OCI-LY1 (cell line): ENCODE results near the gene MYBBP1A.

ENCODE experiments used
- H2AFZ ChIP-seq: fragments of 200-600 bp; sonication (generic), shearing (Covaris generic); 2 replicates; pipeline ENCODE4 v1.6.0; 2014; ENCODE audit warnings: antibody characterized with exemption, mild to moderate bottlenecking, low read length
- H3F3A ChIP-seq: fragments of 200-600 bp; sonication (generic), shearing (Covaris generic); 2 replicates; pipeline ENCODE4 v1.6.0; 2014; ENCODE audit warnings: mild to moderate bottlenecking, antibody characterized with exemption, low read length, moderate library complexity; ENCODE audit not compliant: insufficient read depth
- H3K27ac ChIP-seq: fragments of 200-600 bp; sonication (generic); 2 replicates; pipeline ENCODE4 v1.5.1; 2014; ENCODE audit warnings: low read length, mixed run types, mild to moderate bottlenecking, low read depth; ENCODE audit not compliant: poor library complexity, severe bottlenecking
- H3K27me3 ChIP-seq: fragments of 200-600 bp; sonication (generic); 2 replicates; pipeline ENCODE4 v1.6.0; 2014; ENCODE audit warnings: antibody characterized with exemption, mild to moderate bottlenecking, low read length, moderate library complexity; ENCODE audit not compliant: insufficient read depth
- H3K36me3 ChIP-seq: fragments of 200-600 bp; sonication (generic); 2 replicates; pipeline ENCODE4 v1.6.1; 2014; ENCODE audit warnings: mild to moderate bottlenecking, antibody characterized with exemption, low read length, moderate library complexity, mixed read lengths; ENCODE audit not compliant: insufficient read depth
- H3K4me1 ChIP-seq: fragments of 200-600 bp; sonication (generic); 2 replicates; pipeline ENCODE4 v1.5.1; 2014; ENCODE audit warnings: mild to moderate bottlenecking, low read length, moderate library complexity; ENCODE audit not compliant: insufficient read depth, severe bottlenecking
- H3K4me2 ChIP-seq: fragments of 200-600 bp; sonication (generic), shearing (Covaris generic); 2 replicates; pipeline ENCODE4 v1.6.1; 2014; ENCODE audit warnings: low read length
- H3K4me3 ChIP-seq: fragments of 200-600 bp; sonication (generic); 2 replicates; pipeline ENCODE4 v1.5.1; 2014; ENCODE audit warnings: low read length, low read depth, mild to moderate bottlenecking, mixed read lengths; ENCODE audit not compliant: poor library complexity, severe bottlenecking
- H3K79me2 ChIP-seq: fragments of 200-600 bp; shearing (Covaris generic); 2 replicates; pipeline ENCODE4 v1.6.1; 2016; ENCODE audit warnings: mixed run types, low read length, mixed read lengths; ENCODE audit not compliant: insufficient read depth
- H3K9ac ChIP-seq: fragments of 200-600 bp; sonication (generic), shearing (Covaris generic); 2 replicates; pipeline ENCODE4 v1.6.1; 2014; ENCODE audit warnings: mild to moderate bottlenecking, low read length, mixed read lengths
- H3K9me2 ChIP-seq: fragments of 200-600 bp; sonication (generic), shearing (Covaris generic); 2 replicates; pipeline ENCODE4 v1.6.1; 2014; ENCODE audit warnings: low read depth, mild to moderate bottlenecking, low read length, mixed read lengths
- H3K9me3 ChIP-seq: fragments of 200-600 bp; shearing (Covaris generic); 2 replicates; pipeline ENCODE4 v1.6.1; 2014; ENCODE audit warnings: low read length, mixed read lengths
- H4K20me1 ChIP-seq: fragments of 200-600 bp; sonication (generic), shearing (Covaris generic); 2 replicates; pipeline ENCODE4 v1.6.0; 2016; ENCODE audit warnings: mild to moderate bottlenecking, low read length; ENCODE audit not compliant: insufficient read depth
- CTCF ChIP-seq: fragments of 200-600 bp; sonication (generic), shearing (Covaris generic); IDR thresholded peaks from 2 replicates; pipeline ENCODE4 v1.5.1; 2017; ENCODE audit warnings: mild to moderate bottlenecking, antibody characterized with exemption, low read length, moderate library complexity, mixed read lengths
- EZH2 ChIP-seq: fragments of 200-600 bp; sonication (generic), shearing (Covaris generic); IDR thresholded peaks from 2 replicates; pipeline ENCODE4 v1.8.0; 2017; ENCODE audit warnings: borderline replicate concordance, mixed run types, mild to moderate bottlenecking, antibody characterized with exemption, low read length, moderate library complexity, mixed read lengths

The MYBBP1A gene

GRCh38 chr17:4559966-4560365 lies 4.8 kb upstream of the MYBBP1A start:
- Histone ChIP-seq H3K9me2 (no peaks in the 10 kb centered on the region), H3K36me3 (no peaks in the 10 kb centered on the region; the same call in 1 of the 2 replicates), H3K27ac (no peak overlapping the region), H3K9me3 (no peaks in the 10 kb centered on the region), H3K4me3 (no peak overlapping the region), H4K20me1 (no peaks in the 10 kb centered on the region), H3K4me2 (no peak overlapping the region), H2AFZ (no peak overlapping the region), H3K9ac (no peak overlapping the region), H3K27me3 (no peaks in the 10 kb centered on the region; the same call in 1 of the 2 replicates), H3K4me1 (peaks cover 27% of the 10 kb centered on the region), H3K79me2 (peaks cover under 1% of the 10 kb centered on the region), H3F3A (no peaks in the 10 kb centered on the region)
- TF ChIP-seq CTCF: no peak
- TF ChIP-seq EZH2: no peak

DNA sequence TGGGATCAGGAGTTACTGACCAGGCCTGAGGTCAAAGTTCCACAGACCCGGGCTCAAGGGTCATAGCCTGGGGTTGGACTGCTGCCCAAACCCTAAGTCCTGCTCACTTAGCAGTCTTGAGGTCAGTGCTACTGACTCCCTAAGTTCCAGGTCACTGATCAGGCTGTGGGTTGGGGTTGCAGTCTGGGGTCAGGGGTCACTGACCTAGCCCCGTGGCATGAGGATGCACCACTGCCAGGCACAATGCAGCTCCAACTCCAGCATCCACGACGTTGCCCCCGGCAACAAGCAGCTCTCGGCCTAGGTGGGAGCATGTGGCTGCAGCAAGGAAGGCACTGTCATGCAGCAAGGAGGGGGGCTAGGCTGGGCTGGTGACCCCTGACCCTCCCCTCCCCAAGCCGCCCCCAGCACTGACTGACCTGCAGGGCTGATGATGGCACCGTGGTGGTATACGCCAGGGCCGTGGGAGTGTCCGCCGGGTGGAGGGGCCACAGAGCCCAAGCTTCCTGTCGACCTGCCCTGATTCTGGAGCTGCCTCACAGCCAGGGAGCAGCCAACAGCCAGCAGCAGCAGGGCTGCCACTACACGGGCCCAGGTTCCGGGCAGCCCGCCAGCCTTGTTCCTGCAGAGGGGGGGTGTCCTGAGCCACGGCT lies 4.1 kb upstream of the MYBBP1A start:
- Histone ChIP-seq H3K4me1 (peaks cover 29% of the 10 kb centered on the region), H3K4me2 (no peak overlapping the region)
- no peak for TF ChIP-seq CTCF
- TF ChIP-seq EZH2: no peak

DNA sequence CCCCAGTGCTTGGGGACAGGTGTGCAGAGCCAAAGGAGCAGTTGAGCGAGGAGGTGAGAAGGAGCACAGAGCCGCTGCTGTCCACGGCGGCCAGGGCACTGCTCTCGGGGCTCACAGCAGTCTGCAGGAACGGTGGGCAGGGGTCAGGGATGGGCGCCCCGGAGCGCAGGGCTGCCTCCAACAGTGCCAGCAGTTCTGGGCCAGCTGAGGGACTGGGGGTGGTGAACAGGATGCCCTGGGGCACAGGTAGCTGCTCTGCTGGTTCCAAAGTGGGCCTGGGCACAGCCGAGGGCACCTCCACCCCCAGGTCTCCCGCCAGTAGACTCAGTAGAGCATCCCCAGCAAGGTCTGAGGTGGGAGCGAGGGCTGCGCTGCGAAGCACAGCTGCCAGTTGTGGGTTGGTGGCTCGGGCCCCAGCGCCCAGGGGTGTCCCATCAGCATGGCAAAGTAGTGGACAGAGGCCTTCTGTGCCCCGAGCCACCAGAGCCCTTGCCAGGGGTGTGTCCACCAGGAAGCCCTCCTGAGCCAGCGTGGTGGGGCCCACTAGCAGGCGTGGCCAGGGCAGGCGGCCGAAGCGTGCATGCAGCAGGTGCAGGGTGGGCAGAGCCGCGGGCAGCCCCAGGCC lies 3.3 kb upstream of the MYBBP1A start:
- no peaks in the 10 kb centered on the region; the same call in 1 of the 2 replicates for H3K27me3 ChIP-seq
- H4K20me1 ChIP-seq: no peaks in the 10 kb centered on the region
- H3K27ac ChIP-seq: no peak overlapping the region

More for the DNA sequence above, 4.1 kb upstream of the MYBBP1A start:
- Histone ChIP-seq H3F3A (no peaks in the 10 kb centered on the region), H3K27me3 (no peaks in the 10 kb centered on the region; the same call in 1 of the 2 replicates), H3K9me3 (no peaks in the 10 kb centered on the region), H3K9ac (no peak overlapping the region), H2AFZ (no peak overlapping the region), H3K4me3 (no peak overlapping the region), H3K27ac (no peak overlapping the region), H3K36me3 (no peaks in the 10 kb centered on the region; the same call in 1 of the 2 replicates), H3K79me2 (peaks cover 8% of the 10 kb centered on the region), H3K9me2 (no peaks in the 10 kb centered on the region), H4K20me1 (no peaks in the 10 kb centered on the region)

More for the DNA sequence above, 3.3 kb upstream of the MYBBP1A start:
- Histone ChIP-seq H3K36me3 (peaks cover 5% of the 10 kb centered on the region; the same call in 1 of the 2 replicates), H3K79me2 (peaks cover 16% of the 10 kb centered on the region), H3K4me3 (no peak overlapping the region), H3K9me3 (no peaks in the 10 kb centered on the region), H3K4me2 (no peak overlapping the region), H3F3A (no peaks in the 10 kb centered on the region), H2AFZ (no peak overlapping the region), H3K4me1 (peaks cover 37% of the 10 kb centered on the region), H3K9me2 (no peaks in the 10 kb centered on the region), H3K9ac (no peak overlapping the region)
- no peak for TF ChIP-seq CTCF
- no peak for TF ChIP-seq EZH2
